HUES48 (cell line): ENCODE data around the gene DGKK.

Source experiments
- H3K27ac ChIP-seq: one replicate; pipeline ENCODE4 v1.7.0; 2013; ENCODE audit warnings: low read depth, low read length, inconsistent platforms
- H3K27me3 ChIP-seq: 2 replicates; pipeline ENCODE4 v1.6.1; 2013; ENCODE audit warnings: mild to moderate bottlenecking, low read length; ENCODE audit not compliant: control insufficient read depth, insufficient read depth
- H3K36me3 ChIP-seq: 2 replicates; pipeline ENCODE4 v1.6.1; 2013; ENCODE audit warnings: low read length; ENCODE audit not compliant: control insufficient read depth, insufficient read depth
- H3K4me1 ChIP-seq: 2 replicates; pipeline ENCODE4 v1.6.1; 2013; ENCODE audit warnings: mild to moderate bottlenecking, low read length; ENCODE audit not compliant: control insufficient read depth, insufficient read depth
- H3K4me3 ChIP-seq: 2 replicates; pipeline ENCODE4 v1.5.1; 2013; ENCODE audit warnings: mild to moderate bottlenecking, low read depth, low read length
- H3K9ac ChIP-seq: 2 replicates; pipeline ENCODE4 v1.6.1; 2013; ENCODE audit warnings: mild to moderate bottlenecking, low read depth, low read length, moderate library complexity
- H3K9me3 ChIP-seq: 2 replicates; pipeline ENCODE4 v1.6.1; 2013; ENCODE audit warnings: low read length; ENCODE audit not compliant: control insufficient read depth, insufficient read depth

The DGKK gene, protein sequence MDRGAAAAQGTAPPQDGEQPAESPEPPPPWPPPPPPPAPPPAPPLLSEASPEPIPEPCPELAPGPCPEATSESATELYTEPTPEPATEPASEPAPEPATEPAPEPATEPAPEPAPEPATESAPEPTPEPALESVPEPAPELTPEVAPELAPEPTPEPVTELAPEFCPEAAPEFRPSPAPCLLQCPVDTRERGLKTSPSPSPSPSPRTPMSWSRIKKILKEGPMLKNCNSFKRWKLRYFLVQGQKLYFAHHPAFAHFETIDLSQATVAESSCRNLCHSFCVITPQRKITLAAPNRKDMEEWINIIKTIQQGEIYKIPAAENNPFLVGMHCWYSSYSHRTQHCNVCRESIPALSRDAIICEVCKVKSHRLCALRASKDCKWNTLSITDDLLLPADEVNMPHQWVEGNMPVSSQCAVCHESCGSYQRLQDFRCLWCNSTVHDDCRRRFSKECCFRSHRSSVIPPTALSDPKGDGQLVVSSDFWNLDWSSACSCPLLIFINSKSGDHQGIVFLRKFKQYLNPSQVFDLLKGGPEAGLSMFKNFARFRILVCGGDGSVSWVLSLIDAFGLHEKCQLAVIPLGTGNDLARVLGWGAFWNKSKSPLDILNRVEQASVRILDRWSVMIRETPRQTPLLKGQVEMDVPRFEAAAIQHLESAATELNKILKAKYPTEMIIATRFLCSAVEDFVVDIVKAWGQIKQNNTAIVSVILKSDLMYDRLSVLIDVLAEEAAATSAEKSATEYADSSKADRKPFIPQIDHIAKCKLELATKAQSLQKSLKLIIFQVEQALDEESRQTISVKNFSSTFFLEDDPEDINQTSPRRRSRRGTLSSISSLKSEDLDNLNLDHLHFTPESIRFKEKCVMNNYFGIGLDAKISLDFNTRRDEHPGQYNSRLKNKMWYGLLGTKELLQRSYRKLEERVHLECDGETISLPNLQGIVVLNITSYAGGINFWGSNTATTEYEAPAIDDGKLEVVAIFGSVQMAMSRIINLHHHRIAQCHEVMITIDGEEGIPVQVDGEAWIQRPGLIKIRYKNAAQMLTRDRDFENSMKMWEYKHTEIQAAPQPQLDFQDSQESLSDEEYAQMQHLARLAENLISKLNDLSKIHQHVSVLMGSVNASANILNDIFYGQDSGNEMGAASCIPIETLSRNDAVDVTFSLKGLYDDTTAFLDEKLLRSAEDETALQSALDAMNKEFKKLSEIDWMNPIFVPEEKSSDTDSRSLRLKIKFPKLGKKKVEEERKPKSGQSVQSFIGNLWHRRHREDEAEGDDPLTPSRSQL

GRCh38 chrX:50470103-50471031 lies at the start of gene DGKK:
DGKK (minus strand) TSS chrX:50470825; CDS start chrX:50470678, 147 bp downstream.
- peaks cover 85% of the 10 kb centered on the region for H3K27me3 ChIP-seq
- H3K27ac ChIP-seq, result no peak within 1 kb of the TSS
- peak within 1 kb of the TSS; percentile 77 for H3K4me3 ChIP-seq
- H3K4me1 ChIP-seq, result peaks cover 42% of the 10 kb centered on the region
- no peaks in the 10 kb centered on the region for H3K9me3 ChIP-seq
- H3K9ac ChIP-seq, result no peak within 1 kb of the TSS
- no peaks in the 10 kb centered on the region for H3K36me3 ChIP-seq

- H3K36me3 ChIP-seq, result no peaks in the 10 kb centered on the region
- no peaks in the 10 kb centered on the region for H3K27me3 ChIP-seq
- H3K9ac ChIP-seq, result no peak overlapping the region
- no peak overlapping the region for H3K4me3 ChIP-seq
- H3K9me3 ChIP-seq, result no peaks in the 10 kb centered on the region; the same call in 1 of the 2 replicates
- H3K27ac ChIP-seq, result no peak overlapping the region
- no peaks in the 10 kb centered on the region for H3K4me1 ChIP-seq
Measured at GRCh38 chrX:50514811-50515210, 44.2 kb upstream of the DGKK start.

DNA sequence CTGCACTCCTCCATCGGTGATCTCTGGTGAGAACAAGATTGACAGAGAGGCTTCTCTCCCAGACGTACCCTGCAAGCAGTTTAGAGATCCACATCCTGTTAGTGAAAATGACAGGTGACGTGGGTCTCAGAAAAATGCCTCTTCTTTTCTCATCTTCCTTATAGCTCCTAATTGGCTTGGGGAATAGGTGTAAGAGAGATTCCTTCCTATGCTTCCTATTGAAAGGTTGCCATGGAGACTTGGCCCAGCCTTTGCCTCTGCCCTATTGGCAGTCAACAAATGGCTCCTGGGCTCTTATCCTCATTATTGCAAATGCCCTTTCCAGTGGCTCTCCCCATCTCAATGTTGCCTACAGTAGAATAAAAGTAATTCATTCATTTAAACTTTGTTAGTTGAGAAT lies 26.5 kb upstream of the DGKK start:
- Histone ChIP-seq H3K4me1 (peaks cover 3% of the 10 kb centered on the region; the same call in 1 of the 2 replicates), H3K36me3 (no peaks in the 10 kb centered on the region), H3K27me3 (no peaks in the 10 kb centered on the region), H3K9me3 (no peaks in the 10 kb centered on the region), H3K9ac (no peak overlapping the region), H3K4me3 (no peak overlapping the region), H3K27ac (no peak overlapping the region)

GRCh38 chrX:50495616-50496015 lies 25.0 kb upstream of the DGKK start:
- no peak overlapping the region for H3K4me3 ChIP-seq

GRCh38 chrX:50492720-50493119 lies 22.1 kb upstream of the DGKK start:
- Histone ChIP-seq H3K36me3 (no peaks in the 10 kb centered on the region), H3K4me1 (peaks cover 3% of the 10 kb centered on the region; the same call in 1 of the 2 replicates), H3K4me3 (no peak overlapping the region), H3K27ac (no peak overlapping the region), H3K27me3 (no peaks in the 10 kb centered on the region), H3K9me3 (no peaks in the 10 kb centered on the region), H3K9ac (no peak overlapping the region)

More at GRCh38 chrX:50495616-50496015, 25.0 kb upstream of the DGKK start:
- H3K27me3 ChIP-seq, result no peaks in the 10 kb centered on the region
- H3K36me3 ChIP-seq, result no peaks in the 10 kb centered on the region
- no peak overlapping the region for H3K27ac ChIP-seq
- H3K9ac ChIP-seq, result no peak overlapping the region
- peaks cover 3% of the 10 kb centered on the region; the same call in 1 of the 2 replicates for H3K4me1 ChIP-seq
- H3K9me3 ChIP-seq, result no peaks in the 10 kb centered on the region

GRCh38 chrX:50484662-50485061 lies 14.0 kb upstream of the DGKK start:
- Histone ChIP-seq H3K9me3 (0 out of 2 replicates have a peak, but pooled peaks cover 3% of the 10 kb centered on the region), H3K27ac (no peak overlapping the region), H3K9ac (no peak overlapping the region), H3K4me3 (no peak overlapping the region), H3K36me3 (no peaks in the 10 kb centered on the region), H3K27me3 (no peaks in the 10 kb centered on the region), H3K4me1 (no peaks in the 10 kb centered on the region)

GRCh38 chrX:50483283-50483682 lies 12.7 kb upstream of the DGKK start:
- Histone ChIP-seq H3K36me3 (no peaks in the 10 kb centered on the region), H3K27ac (no peak overlapping the region), H3K27me3 (no peaks in the 10 kb centered on the region), H3K4me1 (no peaks in the 10 kb centered on the region), H3K9me3 (0 out of 2 replicates have a peak, but pooled peaks cover 3% of the 10 kb centered on the region), H3K9ac (no peak overlapping the region), H3K4me3 (no peak overlapping the region)

GRCh38 chrX:50475208-50475607 lies 4.6 kb upstream of the DGKK start:
- Histone ChIP-seq H3K36me3 (no peaks in the 10 kb centered on the region), H3K9me3 (no peaks in the 10 kb centered on the region), H3K4me3 (no peak overlapping the region), H3K4me1 (peaks cover 4% of the 10 kb centered on the region; the same call in 1 of the 2 replicates), H3K27ac (no peak overlapping the region), H3K9ac (no peak overlapping the region), H3K27me3 (peaks cover 54% of the 10 kb centered on the region)

- peak overlapping the region; percentile 77 for H3K4me3 ChIP-seq
- peaks cover 88% of the 10 kb centered on the region for H3K27me3 ChIP-seq
- H3K9ac ChIP-seq, result no peak overlapping the region
- no peak overlapping the region for H3K27ac ChIP-seq
- H3K4me1 ChIP-seq, result peaks cover 32% of the 10 kb centered on the region
- H3K9me3 ChIP-seq, result no peaks in the 10 kb centered on the region
- no peaks in the 10 kb centered on the region for H3K36me3 ChIP-seq
Measured at GRCh38 chrX:50471390-50471789, 765 bp upstream of the DGKK start.

- peak overlapping the region; percentile 77 for H3K4me3 ChIP-seq
- no peak overlapping the region for H3K9ac ChIP-seq
- no peaks in the 10 kb centered on the region for H3K36me3 ChIP-seq
- peaks cover 75% of the 10 kb centered on the region for H3K27me3 ChIP-seq
- no peaks in the 10 kb centered on the region for H3K9me3 ChIP-seq
- no peak overlapping the region for H3K27ac ChIP-seq
- peaks cover 54% of the 10 kb centered on the region for H3K4me1 ChIP-seq
Measured at GRCh38 chrX:50469206-50469605, 1.4 kb downstream of the DGKK start.
